Mesothelial cell of epicardium (in vitro differentiated cells): ENCODE data around the gene EPS15. TPM values are rescaled to one million over a fixed set of nuclear protein-coding genes. Genes with fewer than 3 reads are reported as not detected.
A peak's percentile ranks its signal among the peaks of the same experiment; 100 is the strongest.

Experiments
- DNase-seq, 2 experiments: peaks; one replicate each; pipeline ENCODE4 v3.0.0; 2021; ENCODE audit warnings: low spot score in 2 of 2; ENCODE audit not compliant: unreplicated experiment in 2 of 2
- H3K27ac Mint-ChIP-seq: 2 replicates; pipeline ENCODE4 v1.8.0; 2021; ENCODE audit warnings: mixed read lengths
- H3K27me3 Mint-ChIP-seq: 2 replicates; pipeline ENCODE4 v1.8.0; 2021; ENCODE audit warnings: low read depth, mixed read lengths
- H3K36me3 Mint-ChIP-seq: 2 replicates; pipeline ENCODE4 v1.8.0; 2021; ENCODE audit warnings: mixed read lengths
- H3K4me1 Mint-ChIP-seq: 2 replicates; pipeline ENCODE4 v1.8.0; 2021; ENCODE audit warnings: mixed read lengths
- H3K4me3 Mint-ChIP-seq: 2 replicates; pipeline ENCODE4 v1.8.0; 2021; ENCODE audit warnings: mild to moderate bottlenecking, moderate library complexity, mixed read lengths
- H3K9me3 Mint-ChIP-seq: 2 replicates; pipeline ENCODE4 v1.8.0; 2021; ENCODE audit warnings: mixed read lengths
- CTCF ChIP-seq: fragments of 200-600 bp; sonication (generic); IDR thresholded peaks from one replicate; pipeline ENCODE4 v1.5.0; 2021; ENCODE audit warnings: antibody characterized with exemption; ENCODE audit not compliant: unreplicated experiment
- total RNA-seq: library from RNA; stranded (reverse); gene quantifications from 3 replicates; pipeline ENCODE4 v1.2.1, GENCODE V29; 2021

The EPS15 gene
- 50.3 to 53.4 TPM (median 52.5 TPM) in 3 replicates for total RNA-seq

- H3K9me3 Mint-ChIP-seq = no peaks in the 10 kb centered on the region
- peak within 1 kb of the TSS; percentile 85 for H3K4me3 Mint-ChIP-seq
- no peaks in the 10 kb centered on the region for H3K27me3 Mint-ChIP-seq
- peaks cover 33% of the 10 kb centered on the region for H3K4me1 Mint-ChIP-seq
- TF ChIP-seq CTCF = no peak
- no peaks in the 10 kb centered on the region for H3K36me3 Mint-ChIP-seq
- peak within 1 kb of the TSS; percentile 91 for H3K27ac Mint-ChIP-seq
- DNase-seq = peak; percentile 67 to 76
Measured at GRCh38 chr1:51519048-51519864, at the start of gene EPS15. TSS of gene EPS15 (minus strand) at chr1:51519266. CDS start at chr1:51519231, 35 bp downstream.

GRCh38 chr1:51568231-51568935 lies 49.3 kb upstream of the EPS15 start:
- Mint-ChIP-seq H3K27ac (no peak overlapping the region), H3K36me3 (no peaks in the 10 kb centered on the region), H3K4me3 (no peak overlapping the region), H3K9me3 (no peaks in the 10 kb centered on the region), H3K27me3 (no peaks in the 10 kb centered on the region), H3K4me1 (peaks cover 20% of the 10 kb centered on the region)
- no peak for DNase-seq
- TF ChIP-seq CTCF = no peak

GRCh38 chr1:51567653-51568052 lies 48.6 kb upstream of the EPS15 start:
- H3K4me3 Mint-ChIP-seq = no peak overlapping the region
- no peaks in the 10 kb centered on the region for H3K36me3 Mint-ChIP-seq
- H3K4me1 Mint-ChIP-seq = peaks cover 20% of the 10 kb centered on the region
- H3K27ac Mint-ChIP-seq = no peak overlapping the region
- no peak for DNase-seq
- TF ChIP-seq CTCF = no peak
- H3K9me3 Mint-ChIP-seq = no peaks in the 10 kb centered on the region
- no peaks in the 10 kb centered on the region for H3K27me3 Mint-ChIP-seq

- H3K27me3 Mint-ChIP-seq = no peaks in the 10 kb centered on the region
- H3K4me1 Mint-ChIP-seq = peaks cover 23% of the 10 kb centered on the region
- H3K9me3 Mint-ChIP-seq = no peaks in the 10 kb centered on the region
Measured at GRCh38 chr1:51566260-51566659, 47.2 kb upstream of the EPS15 start.

GRCh38 chr1:51565009-51565408 lies 45.9 kb upstream of the EPS15 start:
- H3K4me1 Mint-ChIP-seq = peaks cover 17% of the 10 kb centered on the region
- H3K36me3 Mint-ChIP-seq = no peaks in the 10 kb centered on the region
- H3K9me3 Mint-ChIP-seq = no peaks in the 10 kb centered on the region
- TF ChIP-seq CTCF = no peak
- no peak overlapping the region for H3K27ac Mint-ChIP-seq
- DNase-seq = no peak
- H3K4me3 Mint-ChIP-seq = no peak overlapping the region
- no peaks in the 10 kb centered on the region for H3K27me3 Mint-ChIP-seq

More at GRCh38 chr1:51566260-51566659, 47.2 kb upstream of the EPS15 start:
- Mint-ChIP-seq H3K4me3 (no peak overlapping the region), H3K36me3 (no peaks in the 10 kb centered on the region), H3K27ac (no peak overlapping the region)
- no peak for DNase-seq
- no peak for TF ChIP-seq CTCF
